CD4-positive, alpha-beta T cell (primary cell): ENCODE data around the gene A2ML1. TPM values are rescaled to one million over a fixed set of nuclear protein-coding genes. Genes with fewer than 3 reads are reported as not detected.

Experiments
- ATAC-seq: fragments of 200-7000 bp; cut with Tn5 transposase; one replicate; pipeline ENCODE4 v1.10.0; 2022; ENCODE audit warnings: mild to moderate bottlenecking; ENCODE audit not compliant: poor library complexity
- CTCF ChIA-PET: fragments of 350-600 bp; sonication (Branson Sonifier 250); formaldehyde crosslinking; loops from one replicate; lab custom pipeline; 2021; ENCODE audit warnings: antibody characterized with exemption, inconsistent platforms; lab: Charles Lee
- POLR2A ChIA-PET: fragments of 350-600 bp; sonication (Branson Sonifier 250); formaldehyde crosslinking; loops from one replicate; lab custom pipeline; 2021; ENCODE audit warnings: antibody characterized with exemption, inconsistent platforms; lab: Charles Lee
- DNase-seq, 14 experiments: peaks; one replicate each; pipeline ENCODE4 v3.0.0-alpha.2; 2013 to 2020; ENCODE audit warnings: mixed read lengths in 2 of 14
- H3K27ac ChIP-seq, 2 donors: one replicate each; pipeline versions ENCODE4 v1.5.1 to v1.7.0; 2013; ENCODE audit warnings: low read length in 2 of 2, low read depth in 1 of 2, mild to moderate bottlenecking in 1 of 2
- H3K27me3 ChIP-seq, 2 experiments: 1 replicate in 1 of 2; 2 replicates in 1 of 2; pipeline versions ENCODE4 v1.6.1 to v1.7.0; 2013; ENCODE audit warnings: low read length in 2 of 2, control low read depth in 1 of 2, mild to moderate bottlenecking in 1 of 2, moderate library complexity in 1 of 2; ENCODE audit not compliant: insufficient read depth in 2 of 2, control insufficient read depth in 1 of 2
- H3K36me3 ChIP-seq: one replicate; pipeline ENCODE4 v1.6.1; 2013; ENCODE audit warnings: low read length, control low read depth; ENCODE audit not compliant: insufficient read depth
- H3K4me1 ChIP-seq: one replicate; pipeline ENCODE4 v1.6.1; 2013; ENCODE audit warnings: low read length, control low read depth; ENCODE audit not compliant: insufficient read depth
- H3K4me3 ChIP-seq: one replicate; pipeline ENCODE4 v1.5.1; 2013; ENCODE audit warnings: mild to moderate bottlenecking, low read length, moderate library complexity
- H3K9me3 ChIP-seq, 2 experiments: 1 replicate in 1 of 2; 2 replicates in 1 of 2; pipeline versions ENCODE4 v1.6.1 to v1.7.0; 2013; ENCODE audit warnings: low read length in 2 of 2, mild to moderate bottlenecking in 2 of 2, control low read depth in 1 of 2, moderate library complexity in 1 of 2; ENCODE audit not compliant: control insufficient read depth in 1 of 2, insufficient read depth in 1 of 2
- H3K27ac Mint-ChIP-seq: one replicate; pipeline ENCODE4 v1.8.0; 2020; ENCODE audit warnings: mixed read lengths
- H3K27me3 Mint-ChIP-seq: one replicate; pipeline ENCODE4 v1.8.0; 2021; ENCODE audit warnings: mixed read lengths
- H3K36me3 Mint-ChIP-seq: one replicate; pipeline ENCODE4 v1.8.0; 2021; ENCODE audit warnings: low read depth, mixed read lengths
- H3K4me1 Mint-ChIP-seq: one replicate; pipeline ENCODE4 v1.8.0; 2021; ENCODE audit warnings: low read depth, mixed read lengths
- H3K4me3 Mint-ChIP-seq: one replicate; pipeline ENCODE4 v1.8.0; 2020; ENCODE audit warnings: mild to moderate bottlenecking, mixed read lengths
- H3K9me3 Mint-ChIP-seq: one replicate; pipeline ENCODE4 v1.8.0; 2020; ENCODE audit warnings: mixed read lengths
- intact Hi-C, 2 experiments: fragments of 100-400 bp; cut with DNase I in 1 of 2; cut with micrococcal nuclease in 1 of 2; formaldehyde crosslinking; loops; one replicate each; pipeline versions ENCODE4 v1.15.1 to v1.9.0; 2023 to 2025; cut with DNase I, micrococcal nuclease
- polyA plus RNA-seq, 2 donors: library from polyadenylated mRNA; unstranded; fragments of 120-200 nt; gene quantifications; one replicate each; pipeline ENCODE4 v1.2.1, GENCODE V29; 2013
- total RNA-seq, 174 experiments: library from RNA in 2 of 174; stranded (reverse) in 2 of 174; gene quantifications; one replicate each; pipeline ENCODE4 v1.2.3 and lab custom pipeline; 2021 to 2026
- TF ChIP-seq, protein P1 (sequence below): fragments of 200-600 bp; IDR thresholded peaks from one replicate; pipeline ENCODE4 v1.8.0; 2022; ENCODE audit warnings: antibody characterized with exemption, mild to moderate bottlenecking

A2ML1 gene
- total RNA-seq (not detected), total RNA-seq (lab: John Stamatoyannopoulos, UW) (0 to 0.20 (median 0) reads per million in 172 experiments)
- not detected for polyA plus RNA-seq (2013, experiment 1 of 2)
- not detected for polyA plus RNA-seq (2013, experiment 2 of 2)

DNA sequence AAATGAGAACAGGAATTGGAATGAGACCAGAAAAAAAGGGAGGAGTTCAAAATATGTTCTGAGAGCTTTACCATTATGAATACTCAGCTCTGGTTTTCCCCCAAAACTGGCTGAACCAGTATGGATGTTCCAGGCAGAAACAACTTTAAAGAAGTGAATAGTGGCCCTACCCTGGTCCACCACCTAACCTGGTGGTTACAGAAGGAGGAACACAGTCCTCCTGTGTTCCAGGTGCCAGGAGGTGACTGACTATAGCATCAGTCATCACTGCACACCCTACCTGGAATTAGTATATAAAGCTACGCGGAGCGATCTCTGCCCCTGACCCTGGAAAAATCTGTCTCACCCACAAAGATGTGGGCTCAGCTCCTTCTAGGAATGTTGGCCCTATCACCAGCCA is at the start of gene A2ML1:
A2ML1 (plus strand) TSS at position 324 of the 400 bp plus-strand sequence; CDS start at position 355, 31 bp downstream.
- H3K27me3 ChIP-seq, result no peaks in the 10 kb centered on the region
- CTCF ChIA-PET, result no interaction called here
- POLR2A ChIA-PET, result no interaction called here
- H3K4me3 Mint-ChIP-seq, result no peak within 1 kb of the TSS
- no peak within 1 kb of the TSS for H3K27ac Mint-ChIP-seq
- TF ChIP-seq, protein P1, sequence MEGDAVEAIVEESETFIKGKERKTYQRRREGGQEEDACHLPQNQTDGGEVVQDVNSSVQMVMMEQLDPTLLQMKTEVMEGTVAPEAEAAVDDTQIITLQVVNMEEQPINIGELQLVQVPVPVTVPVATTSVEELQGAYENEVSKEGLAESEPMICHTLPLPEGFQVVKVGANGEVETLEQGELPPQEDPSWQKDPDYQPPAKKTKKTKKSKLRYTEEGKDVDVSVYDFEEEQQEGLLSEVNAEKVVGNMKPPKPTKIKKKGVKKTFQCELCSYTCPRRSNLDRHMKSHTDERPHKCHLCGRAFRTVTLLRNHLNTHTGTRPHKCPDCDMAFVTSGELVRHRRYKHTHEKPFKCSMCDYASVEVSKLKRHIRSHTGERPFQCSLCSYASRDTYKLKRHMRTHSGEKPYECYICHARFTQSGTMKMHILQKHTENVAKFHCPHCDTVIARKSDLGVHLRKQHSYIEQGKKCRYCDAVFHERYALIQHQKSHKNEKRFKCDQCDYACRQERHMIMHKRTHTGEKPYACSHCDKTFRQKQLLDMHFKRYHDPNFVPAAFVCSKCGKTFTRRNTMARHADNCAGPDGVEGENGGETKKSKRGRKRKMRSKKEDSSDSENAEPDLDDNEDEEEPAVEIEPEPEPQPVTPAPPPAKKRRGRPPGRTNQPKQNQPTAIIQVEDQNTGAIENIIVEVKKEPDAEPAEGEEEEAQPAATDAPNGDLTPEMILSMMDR, result no peak
- no peaks in the 10 kb centered on the region for H3K36me3 Mint-ChIP-seq
- no peaks in the 10 kb centered on the region for H3K36me3 ChIP-seq
- intact Hi-C loops, result no loop called here
- H3K27me3 Mint-ChIP-seq, result peaks cover 6% of the 10 kb centered on the region
- H3K4me1 Mint-ChIP-seq, result no peaks in the 10 kb centered on the region
- no peak within 1 kb of the TSS for H3K4me3 ChIP-seq
- no peaks in the 10 kb centered on the region for H3K4me1 ChIP-seq
- peaks cover 0 to 6% of the 10 kb centered on the region in 2 experiments for H3K9me3 ChIP-seq
- DNase-seq (no peak), ATAC-seq (no peak)
- H3K9me3 Mint-ChIP-seq, result no peaks in the 10 kb centered on the region
- no peak within 1 kb of the TSS for H3K27ac ChIP-seq

GRCh38 chr12:8773461-8773860 is 49.0 kb upstream of the A2ML1 start:
- Histone ChIP-seq H3K4me1 (no peaks in the 10 kb centered on the region), H3K9me3 (no peaks in the 10 kb centered on the region), H3K27ac (no peak overlapping the region), H3K27me3 (no peaks in the 10 kb centered on the region), H3K36me3 (no peaks in the 10 kb centered on the region), H3K4me3 (no peak overlapping the region)
- H3K27me3 Mint-ChIP-seq, result no peaks in the 10 kb centered on the region
- TF ChIP-seq, protein P1, result no peak
- ChIA-PET POLR2A (no interaction called here), CTCF (no interaction called here)
- peaks cover 40% of the 10 kb centered on the region for H3K36me3 Mint-ChIP-seq
- H3K27ac Mint-ChIP-seq, result no peak overlapping the region
- DNase-seq (no peak), ATAC-seq (no peak)
- H3K4me3 Mint-ChIP-seq, result no peak overlapping the region
- no peaks in the 10 kb centered on the region for H3K4me1 Mint-ChIP-seq
- H3K9me3 Mint-ChIP-seq, result no peaks in the 10 kb centered on the region
- intact Hi-C loops, result no loop called here

GRCh38 chr12:8779281-8779680 is 43.1 kb upstream of the A2ML1 start:
- Mint-ChIP-seq H3K4me3 (no peak overlapping the region), H3K9me3 (no peaks in the 10 kb centered on the region), H3K36me3 (peaks cover 27% of the 10 kb centered on the region), H3K27me3 (no peaks in the 10 kb centered on the region), H3K4me1 (no peaks in the 10 kb centered on the region), H3K27ac (no peak overlapping the region)
- ChIA-PET CTCF (no interaction called here), POLR2A (interaction anchor here (0.5 kb wide), 1 partner anchor 18 kb away, joined by 3 read pairs; no protein-coding TSS in a partner anchor)
- intact Hi-C loops, result loop anchor here in 1 of 2 experiments (2.0 kb wide), 1 partner anchor 274 kb away; no protein-coding TSS in a partner anchor
- no peaks in the 10 kb centered on the region for H3K27me3 ChIP-seq
- TF ChIP-seq, protein P1, result no peak
- DNase-seq (no peak), ATAC-seq (no peak)
- H3K4me1 ChIP-seq, result no peaks in the 10 kb centered on the region
- no peak overlapping the region for H3K27ac ChIP-seq
- no peaks in the 10 kb centered on the region for H3K36me3 ChIP-seq
- no peak overlapping the region for H3K4me3 ChIP-seq
- H3K9me3 ChIP-seq, result no peaks in the 10 kb centered on the region
